T-helper 1 cell treated with Interleukin-12 subunit alpha and Interleukin-12 subunit beta and Interleukin-4 antibody, amounts not matched to agents 30 μg/mL and 1 μg/mL, for 36 hours (primary cell): ENCODE measurements around the gene OLFM3.

ENCODE experiments used
- H3K27ac Mint-ChIP-seq: one replicate; pipeline ENCODE4 v1.8.0; 2021; ENCODE audit warnings: mild to moderate bottlenecking, mixed read lengths
- H3K27me3 Mint-ChIP-seq: one replicate; pipeline ENCODE4 v1.8.0; 2021; ENCODE audit warnings: low read depth, mixed read lengths
- H3K36me3 Mint-ChIP-seq: one replicate; pipeline ENCODE4 v1.8.0; 2021; ENCODE audit warnings: low read depth, mixed read lengths
- H3K4me1 Mint-ChIP-seq: one replicate; pipeline ENCODE4 v1.8.0; 2021; ENCODE audit warnings: low read depth, mixed read lengths
- H3K4me3 Mint-ChIP-seq: one replicate; pipeline ENCODE4 v1.8.0; 2021; ENCODE audit warnings: mild to moderate bottlenecking, moderate library complexity, mixed read lengths
- H3K9me3 Mint-ChIP-seq: one replicate; pipeline ENCODE4 v1.8.0; 2021; ENCODE audit warnings: mixed read lengths

The OLFM3 gene

GRCh38 chr1:101971304-101971703 is 25.4 kb downstream of the OLFM3 start:
- H3K27ac Mint-ChIP-seq, result no peak overlapping the region
- H3K36me3 Mint-ChIP-seq, result no peaks in the 10 kb centered on the region
- no peaks in the 10 kb centered on the region for H3K9me3 Mint-ChIP-seq
- H3K4me3 Mint-ChIP-seq, result no peak overlapping the region
- no peaks in the 10 kb centered on the region for H3K27me3 Mint-ChIP-seq
- no peaks in the 10 kb centered on the region for H3K4me1 Mint-ChIP-seq

GRCh38 chr1:101967871-101968270 is 28.9 kb downstream of the OLFM3 start:
- Mint-ChIP-seq H3K36me3 (no peaks in the 10 kb centered on the region), H3K4me1 (no peaks in the 10 kb centered on the region), H3K4me3 (no peak overlapping the region), H3K27ac (no peak overlapping the region), H3K9me3 (no peaks in the 10 kb centered on the region), H3K27me3 (no peaks in the 10 kb centered on the region)

GRCh38 chr1:101965341-101965740 is 31.4 kb downstream of the OLFM3 start:
- no peaks in the 10 kb centered on the region for H3K36me3 Mint-ChIP-seq
- no peaks in the 10 kb centered on the region for H3K4me1 Mint-ChIP-seq
- no peaks in the 10 kb centered on the region for H3K27me3 Mint-ChIP-seq
- no peak overlapping the region for H3K4me3 Mint-ChIP-seq
- H3K27ac Mint-ChIP-seq, result no peak overlapping the region
- no peaks in the 10 kb centered on the region for H3K9me3 Mint-ChIP-seq

GRCh38 chr1:101964708-101965107 is 32.0 kb downstream of the OLFM3 start:
- no peaks in the 10 kb centered on the region for H3K36me3 Mint-ChIP-seq

GRCh38 chr1:101960142-101960541 is 36.6 kb downstream of the OLFM3 start:
- Mint-ChIP-seq H3K27ac (no peak overlapping the region), H3K27me3 (no peaks in the 10 kb centered on the region), H3K4me1 (no peaks in the 10 kb centered on the region), H3K4me3 (no peak overlapping the region), H3K36me3 (no peaks in the 10 kb centered on the region), H3K9me3 (no peaks in the 10 kb centered on the region)

More at GRCh38 chr1:101964708-101965107, 32.0 kb downstream of the OLFM3 start:
- H3K9me3 Mint-ChIP-seq, result no peaks in the 10 kb centered on the region
- H3K27ac Mint-ChIP-seq, result no peak overlapping the region
- H3K4me1 Mint-ChIP-seq, result no peaks in the 10 kb centered on the region
- H3K4me3 Mint-ChIP-seq, result no peak overlapping the region
- no peaks in the 10 kb centered on the region for H3K27me3 Mint-ChIP-seq

- Mint-ChIP-seq H3K36me3 (no peaks in the 10 kb centered on the region), H3K4me1 (no peaks in the 10 kb centered on the region), H3K4me3 (no peak overlapping the region), H3K9me3 (no peaks in the 10 kb centered on the region), H3K27me3 (no peaks in the 10 kb centered on the region), H3K27ac (no peak overlapping the region)
These were observed 37.3 kb downstream of the OLFM3 start for GRCh38 chr1:101959456-101959855.

- Mint-ChIP-seq H3K27ac (no peak overlapping the region), H3K4me1 (no peaks in the 10 kb centered on the region), H3K36me3 (no peaks in the 10 kb centered on the region), H3K4me3 (no peak overlapping the region), H3K27me3 (no peaks in the 10 kb centered on the region), H3K9me3 (no peaks in the 10 kb centered on the region)
These were observed 39.0 kb downstream of the OLFM3 start for GRCh38 chr1:101957771-101958170.

GRCh38 chr1:101953623-101954022 is 43.1 kb downstream of the OLFM3 start:
- Mint-ChIP-seq H3K4me1 (no peaks in the 10 kb centered on the region), H3K27me3 (no peaks in the 10 kb centered on the region), H3K9me3 (no peaks in the 10 kb centered on the region), H3K27ac (no peak overlapping the region), H3K36me3 (no peaks in the 10 kb centered on the region), H3K4me3 (no peak overlapping the region)

GRCh38 chr1:101945884-101946283 is 50.8 kb downstream of the OLFM3 start:
- Mint-ChIP-seq H3K27me3 (no peaks in the 10 kb centered on the region), H3K36me3 (no peaks in the 10 kb centered on the region), H3K4me3 (no peak overlapping the region), H3K27ac (no peak overlapping the region), H3K4me1 (no peaks in the 10 kb centered on the region), H3K9me3 (no peaks in the 10 kb centered on the region)

GRCh38 chr1:101943237-101943636 is 53.5 kb downstream of the OLFM3 start:
- H3K27ac Mint-ChIP-seq, result no peak overlapping the region
- no peaks in the 10 kb centered on the region for H3K9me3 Mint-ChIP-seq
- no peaks in the 10 kb centered on the region for H3K4me1 Mint-ChIP-seq

GRCh38 chr1:101942516-101943193 is 54.1 kb downstream of the OLFM3 start:
- Mint-ChIP-seq H3K4me1 (no peaks in the 10 kb centered on the region), H3K4me3 (no peak overlapping the region), H3K9me3 (no peaks in the 10 kb centered on the region), H3K27ac (no peak overlapping the region), H3K36me3 (no peaks in the 10 kb centered on the region), H3K27me3 (no peaks in the 10 kb centered on the region)

More at GRCh38 chr1:101943237-101943636, 53.5 kb downstream of the OLFM3 start:
- no peaks in the 10 kb centered on the region for H3K27me3 Mint-ChIP-seq
- no peaks in the 10 kb centered on the region for H3K36me3 Mint-ChIP-seq
- no peak overlapping the region for H3K4me3 Mint-ChIP-seq

GRCh38 chr1:101938681-101939080 is 58.0 kb downstream of the OLFM3 start:
- H3K4me3 Mint-ChIP-seq, result no peak overlapping the region
- no peaks in the 10 kb centered on the region for H3K27me3 Mint-ChIP-seq

GRCh38 chr1:101929343-101929742 is 67.4 kb downstream of the OLFM3 start:
- H3K4me1 Mint-ChIP-seq, result no peaks in the 10 kb centered on the region
- no peak overlapping the region for H3K4me3 Mint-ChIP-seq
- no peak overlapping the region for H3K27ac Mint-ChIP-seq
- H3K36me3 Mint-ChIP-seq, result no peaks in the 10 kb centered on the region
- no peaks in the 10 kb centered on the region for H3K27me3 Mint-ChIP-seq
- H3K9me3 Mint-ChIP-seq, result no peaks in the 10 kb centered on the region

More at GRCh38 chr1:101938681-101939080, 58.0 kb downstream of the OLFM3 start:
- no peaks in the 10 kb centered on the region for H3K9me3 Mint-ChIP-seq
- no peaks in the 10 kb centered on the region for H3K4me1 Mint-ChIP-seq
- no peak overlapping the region for H3K27ac Mint-ChIP-seq
- H3K36me3 Mint-ChIP-seq, result no peaks in the 10 kb centered on the region

GRCh38 chr1:101928829-101929228 is 67.9 kb downstream of the OLFM3 start:
- H3K4me1 Mint-ChIP-seq, result no peaks in the 10 kb centered on the region
- no peaks in the 10 kb centered on the region for H3K36me3 Mint-ChIP-seq
- no peak overlapping the region for H3K27ac Mint-ChIP-seq
- H3K27me3 Mint-ChIP-seq, result no peaks in the 10 kb centered on the region
- H3K4me3 Mint-ChIP-seq, result no peak overlapping the region
- no peaks in the 10 kb centered on the region for H3K9me3 Mint-ChIP-seq

GRCh38 chr1:101924700-101925099 is 72.0 kb downstream of the OLFM3 start:
- Mint-ChIP-seq H3K36me3 (no peaks in the 10 kb centered on the region), H3K9me3 (no peaks in the 10 kb centered on the region), H3K27ac (no peak overlapping the region), H3K4me3 (no peak overlapping the region), H3K27me3 (no peaks in the 10 kb centered on the region), H3K4me1 (no peaks in the 10 kb centered on the region)

- H3K36me3 Mint-ChIP-seq, result no peaks in the 10 kb centered on the region
- no peak overlapping the region for H3K27ac Mint-ChIP-seq
- no peaks in the 10 kb centered on the region for H3K4me1 Mint-ChIP-seq
- H3K9me3 Mint-ChIP-seq, result no peaks in the 10 kb centered on the region
- no peak overlapping the region for H3K4me3 Mint-ChIP-seq
- H3K27me3 Mint-ChIP-seq, result no peaks in the 10 kb centered on the region
These were observed 76.1 kb downstream of the OLFM3 start for GRCh38 chr1:101920577-101920976.
